RWPE2 (cell line): ENCODE results near the gene NOX5.
A peak's percentile ranks its signal among the peaks of the same experiment; 100 is the strongest.

ENCODE experiments used
- ATAC-seq: fragments of 200-7000 bp; cut with Tn5 transposase; 3 replicates; pipeline ENCODE4 v1.9.1; 2021; ENCODE audit warnings: low read depth
- DNase-seq: peaks from one replicate; pipeline ENCODE4 v3.0.0-alpha.2; 2020; ENCODE audit warnings: low spot score
- H3K27ac ChIP-seq: fragments of 450-650 bp; 2 replicates; pipeline ENCODE4 v1.5.1; 2017; ENCODE audit warnings: mild to moderate bottlenecking; ENCODE audit not compliant: poor library complexity, severe bottlenecking
- H3K27me3 ChIP-seq: fragments of 250-450 bp; sonication (Bioruptor Pico); 2 replicates; pipeline ENCODE4 v1.5.1; 2021; ENCODE audit warnings: mild to moderate bottlenecking, moderate library complexity; ENCODE audit not compliant: insufficient read depth, poor library complexity, severe bottlenecking
- H3K36me3 ChIP-seq: fragments of 250-450 bp; sonication (Bioruptor Pico); 2 replicates; pipeline ENCODE4 v1.5.1; 2020; ENCODE audit warnings: low read depth, mild to moderate bottlenecking, moderate library complexity
- H3K4me1 ChIP-seq: fragments of 250-450 bp; sonication (Bioruptor Pico); 2 replicates; pipeline ENCODE4 v1.5.1; 2021; ENCODE audit warnings: mild to moderate bottlenecking, moderate library complexity; ENCODE audit not compliant: insufficient read depth, poor library complexity, severe bottlenecking
- H3K4me3 ChIP-seq: fragments of 250-450 bp; sonication (Bioruptor Pico); 2 replicates; pipeline ENCODE4 v1.5.1; 2021; ENCODE audit warnings: mild to moderate bottlenecking, moderate library complexity; ENCODE audit not compliant: severe bottlenecking
- H3K9me3 ChIP-seq: fragments of 250-450 bp; sonication (Bioruptor Pico); 2 replicates; pipeline ENCODE4 v1.5.1; 2021; ENCODE audit warnings: mild to moderate bottlenecking, moderate library complexity; ENCODE audit not compliant: severe bottlenecking
- TF ChIP-seq, protein P1 (sequence below): fragments of 450-650 bp; IDR thresholded peaks from one replicate; pipeline ENCODE4 v1.5.1; 2017; ENCODE audit warnings: mild to moderate bottlenecking, moderate library complexity; ENCODE audit not compliant: poor library complexity, severe bottlenecking

The NOX5 gene

DNA sequence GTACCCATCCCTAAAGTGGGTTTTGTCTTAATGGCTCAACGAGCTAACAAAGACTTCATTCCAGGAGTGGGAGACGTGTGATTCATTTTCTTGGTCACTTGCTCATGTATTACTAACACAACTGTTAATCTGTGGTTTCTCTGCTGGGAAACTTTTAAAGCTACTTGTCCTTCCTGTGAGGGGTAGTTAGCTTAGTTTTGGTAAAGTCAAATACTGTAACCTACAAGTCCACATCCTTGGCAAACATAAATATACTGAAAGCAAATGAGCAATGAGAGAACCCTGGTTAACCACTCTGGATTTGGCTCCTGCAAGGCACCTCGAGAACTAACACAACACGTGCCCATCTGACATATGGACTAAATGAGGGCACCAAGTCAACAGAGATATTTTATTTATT, 19.9 kb downstream of the NOX5 start:
- TF ChIP-seq, protein P1, sequence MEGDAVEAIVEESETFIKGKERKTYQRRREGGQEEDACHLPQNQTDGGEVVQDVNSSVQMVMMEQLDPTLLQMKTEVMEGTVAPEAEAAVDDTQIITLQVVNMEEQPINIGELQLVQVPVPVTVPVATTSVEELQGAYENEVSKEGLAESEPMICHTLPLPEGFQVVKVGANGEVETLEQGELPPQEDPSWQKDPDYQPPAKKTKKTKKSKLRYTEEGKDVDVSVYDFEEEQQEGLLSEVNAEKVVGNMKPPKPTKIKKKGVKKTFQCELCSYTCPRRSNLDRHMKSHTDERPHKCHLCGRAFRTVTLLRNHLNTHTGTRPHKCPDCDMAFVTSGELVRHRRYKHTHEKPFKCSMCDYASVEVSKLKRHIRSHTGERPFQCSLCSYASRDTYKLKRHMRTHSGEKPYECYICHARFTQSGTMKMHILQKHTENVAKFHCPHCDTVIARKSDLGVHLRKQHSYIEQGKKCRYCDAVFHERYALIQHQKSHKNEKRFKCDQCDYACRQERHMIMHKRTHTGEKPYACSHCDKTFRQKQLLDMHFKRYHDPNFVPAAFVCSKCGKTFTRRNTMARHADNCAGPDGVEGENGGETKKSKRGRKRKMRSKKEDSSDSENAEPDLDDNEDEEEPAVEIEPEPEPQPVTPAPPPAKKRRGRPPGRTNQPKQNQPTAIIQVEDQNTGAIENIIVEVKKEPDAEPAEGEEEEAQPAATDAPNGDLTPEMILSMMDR, result no peak
- no peaks in the 10 kb centered on the region for H3K36me3 ChIP-seq
- H3K4me1 ChIP-seq, result peaks cover 17% of the 10 kb centered on the region
- no peaks in the 10 kb centered on the region for H3K27me3 ChIP-seq
- no peaks in the 10 kb centered on the region for H3K9me3 ChIP-seq
- H3K4me3 ChIP-seq, result no peak overlapping the region
- peak; percentile 85 for ATAC-seq
- DNase-seq, result no peak
- H3K27ac ChIP-seq, result peak overlapping the region; percentile 62

GRCh38 chr15:69035205-69035917, 20.9 kb downstream of the NOX5 start:
- Histone ChIP-seq H3K9me3 (no peaks in the 10 kb centered on the region), H3K4me1 (peaks cover 17% of the 10 kb centered on the region), H3K4me3 (no peak overlapping the region), H3K36me3 (no peaks in the 10 kb centered on the region), H3K27me3 (no peaks in the 10 kb centered on the region), H3K27ac (peak overlapping the region; percentile 62)
- peak; percentile 32 for ATAC-seq
- DNase-seq, result no peak
- TF ChIP-seq, protein P1, result no peak

- H3K27me3 ChIP-seq, result no peaks in the 10 kb centered on the region
- DNase-seq, result no peak
- ATAC-seq, result no peak
- peak overlapping the region; percentile 62 for H3K27ac ChIP-seq
- H3K4me1 ChIP-seq, result peaks cover 17% of the 10 kb centered on the region
- H3K36me3 ChIP-seq, result no peaks in the 10 kb centered on the region
- no peaks in the 10 kb centered on the region for H3K9me3 ChIP-seq
- TF ChIP-seq, protein P1, result no peak
- no peak overlapping the region for H3K4me3 ChIP-seq
These were observed 21.4 kb downstream of the NOX5 start for GRCh38 chr15:69035918-69036258.

DNA sequence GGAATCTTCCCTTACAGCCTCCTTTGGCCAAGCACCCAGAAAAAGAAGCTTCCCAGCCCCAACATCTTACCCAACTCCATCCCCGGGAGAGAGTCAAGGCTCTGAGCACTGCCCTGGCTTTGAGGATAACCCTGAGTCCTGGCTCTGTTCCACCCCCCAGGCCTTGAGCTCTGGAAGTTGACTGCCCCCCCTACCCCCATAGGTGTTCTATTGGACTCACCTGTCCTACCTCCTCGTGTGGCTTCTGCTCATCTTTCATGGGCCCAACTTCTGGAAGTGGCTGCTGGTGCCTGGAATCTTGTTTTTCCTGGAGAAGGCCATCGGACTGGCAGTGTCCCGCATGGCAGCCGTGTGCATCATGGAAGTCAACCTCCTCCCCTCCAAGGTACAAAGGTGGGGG, 22.3 kb downstream of the NOX5 start:
- TF ChIP-seq, protein P1, result no peak
- no peak for ATAC-seq
- H3K27ac ChIP-seq, result no peak overlapping the region
- H3K36me3 ChIP-seq, result no peaks in the 10 kb centered on the region
- H3K4me3 ChIP-seq, result no peak overlapping the region
- H3K4me1 ChIP-seq, result peaks cover 17% of the 10 kb centered on the region
- H3K9me3 ChIP-seq, result no peaks in the 10 kb centered on the region
- H3K27me3 ChIP-seq, result no peaks in the 10 kb centered on the region
- DNase-seq, result no peak

GRCh38 chr15:69037482-69037881, 23.0 kb downstream of the NOX5 start:
- Histone ChIP-seq H3K9me3 (no peaks in the 10 kb centered on the region), H3K27ac (no peak overlapping the region), H3K4me3 (no peak overlapping the region), H3K36me3 (no peaks in the 10 kb centered on the region), H3K4me1 (peaks cover 17% of the 10 kb centered on the region), H3K27me3 (no peaks in the 10 kb centered on the region)
- TF ChIP-seq, protein P1, result no peak
- ATAC-seq (no peak), DNase-seq (no peak)
